ENCODE measurements around the gene LRRN2. TPM values are rescaled to one million over a fixed set of nuclear protein-coding genes. Genes with fewer than 3 reads are reported as not detected.

LRRN2 gene
- total and polyA plus RNA-seq, 9 of the 15 experiments (the other 6 are each of a cell fraction or from before 2014, with no cell fraction given): 0.05 TPM; not detected in 8

DNA sequence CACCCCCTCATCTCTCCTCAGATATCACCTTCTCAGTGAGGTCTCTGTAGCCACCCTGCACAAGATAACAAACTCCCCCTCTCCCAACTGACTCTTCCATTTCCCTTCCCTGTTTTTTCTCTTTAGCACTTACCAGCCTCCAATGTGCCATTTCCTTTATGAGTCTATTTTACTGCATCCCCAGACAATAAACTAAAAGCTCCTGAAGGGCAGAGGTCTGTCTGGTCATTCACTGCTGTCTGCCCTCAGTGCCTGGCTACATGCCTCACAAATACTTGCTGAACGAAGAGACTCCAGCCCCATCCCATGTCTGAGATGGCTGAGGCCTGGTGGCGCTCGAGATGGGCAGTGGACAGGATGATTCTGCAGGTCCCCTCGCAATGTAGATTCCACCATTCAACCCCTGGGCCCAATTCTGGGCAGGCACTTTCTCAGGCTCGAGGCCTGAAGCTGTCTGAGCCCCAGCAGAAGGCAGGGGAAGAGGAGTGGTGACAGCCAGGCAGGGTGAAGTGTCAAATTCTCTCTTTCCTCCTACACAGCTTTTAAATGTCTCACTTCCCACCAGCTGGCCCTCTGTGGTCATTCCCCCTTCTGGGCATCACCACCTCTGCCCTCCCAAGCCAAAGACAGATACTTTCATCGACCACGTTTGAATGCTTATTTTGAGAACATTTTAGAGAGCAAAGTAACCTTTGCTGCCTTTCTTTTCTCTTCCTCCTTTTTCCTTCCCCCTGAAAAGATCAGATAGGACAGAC lies 6.6 kb downstream of the LRRN2 start:
- DNase-seq (ENCODE audit: extremely low read depth in 1 of 4, low spot score in 3 of 4) (no peak), ATAC-seq (no peak; the same call in 2 of the 3 replicates), FAIRE-seq (no peak)
- Histone ChIP-seq H3K9ac (ENCODE audit: insufficient read depth in 1 of 2, low read depth in 2 of 2, low read length in 2 of 2) (no peak overlapping the region), H4K20me1 (replicated peaks; ENCODE audit: control insufficient read depth, insufficient read depth, low read length) (no peaks in the 10 kb centered on the region), H2AFZ (ENCODE audit: low read depth, low read length) (peak overlapping the region; percentile 51; the same call in 1 of the 2 replicates), H3K9me3 (replicated peaks; ENCODE audit: control insufficient read depth, insufficient read depth, low read depth, low read length) (no peaks in the 10 kb centered on the region), H3K4me3 (no peak overlapping the region), H3K4me2 (ENCODE audit: insufficient read depth, low read length) (no peak overlapping the region), H3K27me3 (ENCODE audit: control insufficient read depth in 2 of 2, insufficient read depth in 2 of 2, low read length in 2 of 2) (0 out of 5 replicates have a peak, but pooled peaks cover 0 to 8% of the 10 kb centered on the region in 2 experiments), H3K4me1 (replicated peaks in 1 of 2; ENCODE audit: control insufficient read depth in 2 of 2, insufficient read depth in 2 of 2, low read length in 2 of 2) (peaks cover 6 to 26% of the 10 kb centered on the region in 2 experiments; a peak in 4 of 5 replicates), H3K9me1 (ENCODE audit: control insufficient read depth, insufficient read depth, low read length) (no peaks in the 10 kb centered on the region), H3K79me2 (ENCODE audit: control insufficient read depth, insufficient read depth, low read length) (no peaks in the 10 kb centered on the region), H3K27ac (ENCODE audit: extremely low read depth, low read depth, low read length) (no peak overlapping the region), H3K36me3 (ENCODE audit: control insufficient read depth, insufficient read depth, low read length) (no peaks in the 10 kb centered on the region)
- CTCF ChIA-PET (ENCODE audit: low intra/inter-chr PET ratio): no interaction called here
- no peak for TF ChIP-seq ETV6 (IDR thresholded peaks at IDR 0.05; ENCODE audit: borderline replicate concordance in 1 of 2, low read depth in 2 of 2, low read length in 1 of 2)
- no peak for TF ChIP-seq ETV6 (CRISPR knock-in tag; IDR thresholded peaks at IDR 0.05; ENCODE audit: borderline replicate concordance)
- TF ChIP-seq ZFX (CRISPR knock-in tag; IDR thresholded peaks at IDR 0.05): 0 out of 2 replicates have a peak, but pooled peaks have one; percentile 16
- TF ChIP-seq, protein P1, sequence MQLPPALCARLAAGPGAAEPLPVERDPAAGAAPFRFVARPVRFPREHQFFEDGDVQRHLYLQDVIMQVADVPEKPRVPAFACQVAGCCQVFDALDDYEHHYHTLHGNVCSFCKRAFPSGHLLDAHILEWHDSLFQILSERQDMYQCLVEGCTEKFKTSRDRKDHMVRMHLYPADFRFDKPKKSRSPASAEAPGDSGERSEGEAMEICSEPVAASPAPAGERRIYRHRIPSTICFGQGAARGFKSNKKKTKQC (CRISPR knock-in tag; IDR thresholded peaks at IDR 0.05): no peak
- TF ChIP-seq XRCC4 (IDR thresholded peaks at IDR 0.05; ENCODE audit: extremely low read depth, insufficient read depth, insufficient read length): no peak
- no peak for TF ChIP-seq YBX1 (IDR thresholded peaks at IDR 0.05)
- 0 out of 2 replicates have a peak, but pooled peaks have one; percentile 12 for TF ChIP-seq SPI1 (IDR thresholded peaks at IDR 0.05; ENCODE audit: borderline replicate concordance, low read depth, low read length)
- no peak for TF ChIP-seq NR1H2 (CRISPR knock-in tag; IDR thresholded peaks at IDR 0.05)
- no peak for TF ChIP-seq HSF4 (CRISPR knock-in tag; IDR thresholded peaks at IDR 0.05; ENCODE audit: borderline replicate concordance)
- TF ChIP-seq, protein P2, sequence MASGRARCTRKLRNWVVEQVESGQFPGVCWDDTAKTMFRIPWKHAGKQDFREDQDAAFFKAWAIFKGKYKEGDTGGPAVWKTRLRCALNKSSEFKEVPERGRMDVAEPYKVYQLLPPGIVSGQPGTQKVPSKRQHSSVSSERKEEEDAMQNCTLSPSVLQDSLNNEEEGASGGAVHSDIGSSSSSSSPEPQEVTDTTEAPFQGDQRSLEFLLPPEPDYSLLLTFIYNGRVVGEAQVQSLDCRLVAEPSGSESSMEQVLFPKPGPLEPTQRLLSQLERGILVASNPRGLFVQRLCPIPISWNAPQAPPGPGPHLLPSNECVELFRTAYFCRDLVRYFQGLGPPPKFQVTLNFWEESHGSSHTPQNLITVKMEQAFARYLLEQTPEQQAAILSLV (tag; IDR thresholded peaks at IDR 0.05): no peak
- no peak for TF ChIP-seq ZNF3 (CRISPR knock-in tag; IDR thresholded peaks at IDR 0.05)
- intact Hi-C loops (cut with micrococcal nuclease): no loop called here
- WGBS (ENCODE audit: insufficient coverage, low coverage, missing lambda C conversion rate): 29% methylated on average over 7 of the region's 7 CpGs
- POLR2A ChIA-PET: interaction anchor here (0.6 to 3.2 kb wide), 8 partner anchors 9 to 281 kb away, joined by 3 to 13 read pairs (median 4); no protein-coding TSS in a partner anchor
- in situ Hi-C loops (cut with MboI): no loop called here
- BruUV-seq (replicated peaks): no TSS peak

Data from K562 (cell line).